Neural crest cell (in vitro differentiated cells): ENCODE data around the gene URI1. TPM values are rescaled to one million over a fixed set of nuclear protein-coding genes. Genes with fewer than 3 reads are reported as not detected.
A peak's percentile ranks its signal among the peaks of the same experiment; 100 is the strongest.

Source experiments
- DNase-seq: peaks from one replicate; pipeline ENCODE4 v3.0.0; 2021; ENCODE audit warnings: low read depth, mixed read lengths, low spot score
- H3K27ac Mint-ChIP-seq: one replicate; pipeline ENCODE4 v1.8.0; 2021; ENCODE audit warnings: mild to moderate bottlenecking, mixed read lengths; ENCODE audit not compliant: unreplicated experiment
- H3K27me3 Mint-ChIP-seq: 2 replicates; pipeline ENCODE4 v1.8.0; 2021; ENCODE audit warnings: low read depth, mild to moderate bottlenecking, mixed read lengths
- H3K36me3 Mint-ChIP-seq: 2 replicates; pipeline ENCODE4 v1.8.0; 2021; ENCODE audit warnings: low read depth, mild to moderate bottlenecking, mixed read lengths
- H3K4me1 Mint-ChIP-seq: 2 replicates; pipeline ENCODE4 v1.8.0; 2021; ENCODE audit warnings: mixed read lengths
- H3K4me3 Mint-ChIP-seq: one replicate; pipeline ENCODE4 v1.8.0; 2021; ENCODE audit warnings: mild to moderate bottlenecking, mixed read lengths
- H3K9me3 Mint-ChIP-seq: 2 replicates; pipeline ENCODE4 v1.8.0; 2021; ENCODE audit warnings: mixed read lengths
- total RNA-seq: library from RNA; stranded (reverse); gene quantifications from 2 replicates; pipeline ENCODE4 v1.2.1, GENCODE V29; 2021
- TF ChIP-seq, protein P1 (sequence below): fragments of 200-600 bp; sonication (generic); conservative IDR thresholded peaks from 2 replicates; pipeline ENCODE4 v1.5.0; 2021; ENCODE audit warnings: antibody characterized with exemption, mild to moderate bottlenecking

Gene URI1
- total RNA-seq, 1 donor from 2014 or later, result 58.6 TPM

DNA sequence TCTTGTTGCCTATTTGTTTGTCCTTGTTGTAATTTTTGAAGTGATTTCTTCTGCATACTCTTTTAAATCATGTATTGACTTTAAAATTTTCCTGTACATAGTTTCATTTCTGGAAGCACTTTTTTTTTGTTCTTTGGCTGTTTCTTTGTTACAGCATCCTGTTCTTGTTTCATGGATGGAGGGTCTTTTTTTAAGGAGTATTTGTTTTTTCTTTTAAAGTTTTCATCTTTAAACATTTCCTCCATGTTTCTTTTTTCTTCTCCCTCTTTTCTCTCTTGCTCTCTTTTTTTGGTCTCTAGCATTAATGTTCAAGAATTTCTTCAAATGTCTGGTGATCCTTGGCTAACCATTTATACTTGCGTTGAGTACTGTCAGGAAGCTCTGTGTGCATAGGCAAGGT, 58.8 kb downstream of the URI1 start:
- Mint-ChIP-seq H3K36me3 (peaks cover 51% of the 10 kb centered on the region), H3K27me3 (no peaks in the 10 kb centered on the region), H3K4me3 (no peak overlapping the region), H3K4me1 (peaks cover 30% of the 10 kb centered on the region), H3K9me3 (peaks cover 29% of the 10 kb centered on the region), H3K27ac (no peak overlapping the region)
- TF ChIP-seq, protein P1, sequence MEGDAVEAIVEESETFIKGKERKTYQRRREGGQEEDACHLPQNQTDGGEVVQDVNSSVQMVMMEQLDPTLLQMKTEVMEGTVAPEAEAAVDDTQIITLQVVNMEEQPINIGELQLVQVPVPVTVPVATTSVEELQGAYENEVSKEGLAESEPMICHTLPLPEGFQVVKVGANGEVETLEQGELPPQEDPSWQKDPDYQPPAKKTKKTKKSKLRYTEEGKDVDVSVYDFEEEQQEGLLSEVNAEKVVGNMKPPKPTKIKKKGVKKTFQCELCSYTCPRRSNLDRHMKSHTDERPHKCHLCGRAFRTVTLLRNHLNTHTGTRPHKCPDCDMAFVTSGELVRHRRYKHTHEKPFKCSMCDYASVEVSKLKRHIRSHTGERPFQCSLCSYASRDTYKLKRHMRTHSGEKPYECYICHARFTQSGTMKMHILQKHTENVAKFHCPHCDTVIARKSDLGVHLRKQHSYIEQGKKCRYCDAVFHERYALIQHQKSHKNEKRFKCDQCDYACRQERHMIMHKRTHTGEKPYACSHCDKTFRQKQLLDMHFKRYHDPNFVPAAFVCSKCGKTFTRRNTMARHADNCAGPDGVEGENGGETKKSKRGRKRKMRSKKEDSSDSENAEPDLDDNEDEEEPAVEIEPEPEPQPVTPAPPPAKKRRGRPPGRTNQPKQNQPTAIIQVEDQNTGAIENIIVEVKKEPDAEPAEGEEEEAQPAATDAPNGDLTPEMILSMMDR, result no peak
- DNase-seq, result no peak

DNA sequence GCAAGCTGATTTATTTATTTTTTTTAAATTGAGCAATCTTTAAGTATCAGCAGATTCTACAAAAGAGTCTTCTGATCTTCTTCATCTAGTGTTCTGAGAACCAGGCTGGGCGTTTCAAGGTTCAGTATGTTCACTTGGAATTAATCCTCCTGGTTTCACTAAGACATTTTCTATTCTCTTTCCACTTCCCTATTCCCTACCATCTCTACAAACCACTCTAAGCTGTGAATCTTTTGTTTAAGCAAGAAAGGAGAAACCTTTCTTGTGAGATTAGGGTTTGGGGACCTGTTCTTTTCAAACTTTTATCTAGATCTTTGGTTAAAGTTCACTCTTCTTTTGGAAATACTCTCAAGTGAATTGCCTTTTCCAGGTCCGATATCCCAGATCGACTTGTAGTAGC, 59.3 kb downstream of the URI1 start:
- Mint-ChIP-seq H3K36me3 (peaks cover 52% of the 10 kb centered on the region), H3K27me3 (no peaks in the 10 kb centered on the region), H3K9me3 (peaks cover 27% of the 10 kb centered on the region), H3K4me1 (peaks cover 30% of the 10 kb centered on the region), H3K4me3 (no peak overlapping the region), H3K27ac (no peak overlapping the region)
- TF ChIP-seq, protein P1, result no peak
- no peak for DNase-seq

DNA sequence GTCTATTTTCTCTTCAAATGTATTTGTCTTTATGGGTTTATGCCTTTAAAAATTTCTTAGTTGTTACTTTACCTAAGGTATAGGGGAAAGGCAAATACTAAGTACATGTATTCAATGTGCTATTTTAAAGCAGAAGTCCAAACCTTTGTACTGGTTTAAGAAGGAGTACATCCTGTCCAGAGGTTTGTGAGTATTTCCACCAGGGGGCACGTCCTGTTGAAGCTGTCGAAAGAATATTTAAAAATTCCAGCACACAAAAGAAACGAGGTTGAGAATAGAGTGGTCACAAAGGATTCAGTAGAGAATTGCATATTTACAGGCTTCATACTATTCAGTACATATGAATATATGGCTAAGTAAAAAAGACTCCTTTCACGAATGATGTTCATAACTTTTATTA, 59.8 kb downstream of the URI1 start:
- DNase-seq, result no peak
- H3K9me3 Mint-ChIP-seq, result peaks cover 24% of the 10 kb centered on the region
- no peak overlapping the region for H3K27ac Mint-ChIP-seq

DNA sequence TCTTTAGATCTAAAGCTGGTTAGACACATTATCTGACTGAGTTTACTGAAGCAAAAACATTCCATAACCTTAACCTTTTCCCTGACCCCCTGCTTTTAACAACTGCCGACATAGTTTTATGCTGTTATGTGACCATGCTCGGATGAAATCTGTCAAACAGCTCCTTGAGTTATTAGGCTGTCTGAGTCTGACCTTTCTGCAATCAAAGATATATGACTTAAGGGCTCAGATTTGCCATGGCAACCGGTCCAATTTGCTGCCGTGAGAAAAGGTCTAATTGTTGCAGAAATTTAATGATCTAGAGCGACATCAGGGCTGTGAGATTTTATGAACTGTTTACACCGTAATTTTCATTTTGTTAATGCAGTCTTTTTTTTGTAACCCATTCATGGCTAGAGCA, 61.8 kb downstream of the URI1 start:
- peak overlapping the region; percentile 8 for H3K4me3 Mint-ChIP-seq
- peaks cover 32% of the 10 kb centered on the region for H3K36me3 Mint-ChIP-seq
- H3K27ac Mint-ChIP-seq, result no peak overlapping the region
- TF ChIP-seq, protein P1, result no peak
- DNase-seq, result no peak
- peaks cover 14% of the 10 kb centered on the region for H3K9me3 Mint-ChIP-seq
- peaks cover 30% of the 10 kb centered on the region for H3K4me1 Mint-ChIP-seq
- no peaks in the 10 kb centered on the region for H3K27me3 Mint-ChIP-seq

More for the DNA sequence above, 59.8 kb downstream of the URI1 start:
- TF ChIP-seq, protein P1, result peak; percentile 50
- Mint-ChIP-seq H3K4me1 (peaks cover 30% of the 10 kb centered on the region), H3K4me3 (no peak overlapping the region), H3K36me3 (peaks cover 48% of the 10 kb centered on the region), H3K27me3 (no peaks in the 10 kb centered on the region)

DNA sequence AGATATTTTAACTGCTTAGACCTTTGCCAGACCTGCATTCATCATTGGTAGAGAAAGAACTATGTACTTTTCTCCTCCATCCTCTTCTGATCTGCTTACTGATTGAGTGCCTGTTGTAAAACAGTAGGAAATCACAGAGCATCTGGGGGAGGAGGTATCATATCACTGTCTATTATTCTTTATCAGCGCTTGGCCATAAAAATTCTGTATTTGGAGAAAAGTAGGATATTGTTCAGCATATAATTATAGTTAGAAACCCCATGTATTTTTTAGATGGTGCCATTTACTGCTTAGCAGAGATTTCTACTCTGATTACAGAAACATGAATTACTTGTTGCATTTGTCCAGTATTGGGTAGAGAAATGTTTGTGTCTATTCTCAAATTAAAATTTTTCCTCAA, 62.4 kb downstream of the URI1 start:
- TF ChIP-seq, protein P1, result no peak
- Mint-ChIP-seq H3K4me3 (no peak overlapping the region), H3K27ac (peak overlapping the region; percentile 43), H3K36me3 (peaks cover 33% of the 10 kb centered on the region), H3K4me1 (peaks cover 36% of the 10 kb centered on the region), H3K9me3 (peaks cover 14% of the 10 kb centered on the region), H3K27me3 (no peaks in the 10 kb centered on the region)
- no peak for DNase-seq

DNA sequence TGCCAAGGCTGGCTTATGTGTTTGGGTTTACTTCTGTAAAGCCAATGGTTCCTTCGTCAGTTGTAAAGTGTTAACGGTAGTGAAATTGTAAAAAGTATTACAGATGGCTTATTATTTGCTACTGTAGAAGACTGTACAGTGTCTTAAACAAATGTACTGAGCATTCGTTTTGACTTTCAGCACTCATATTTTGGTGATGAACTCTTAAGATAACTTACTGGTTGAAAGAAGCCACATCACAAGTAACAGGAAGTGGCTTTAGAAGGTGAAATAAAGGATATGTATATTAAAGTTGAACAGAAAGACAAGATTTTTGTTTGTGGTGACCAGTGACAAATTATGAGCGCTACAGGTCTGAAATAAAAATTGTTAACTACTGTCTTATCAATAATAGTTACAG, 64.2 kb downstream of the URI1 start:
- Mint-ChIP-seq H3K27me3 (no peaks in the 10 kb centered on the region), H3K27ac (no peak overlapping the region), H3K4me1 (peaks cover 41% of the 10 kb centered on the region), H3K36me3 (peaks cover 28% of the 10 kb centered on the region), H3K9me3 (peaks cover 2% of the 10 kb centered on the region), H3K4me3 (no peak overlapping the region)
- no peak for DNase-seq
- TF ChIP-seq, protein P1, result no peak
